ENCODE measurements around the gene COL2A1.

COL2A1 gene

DNA sequence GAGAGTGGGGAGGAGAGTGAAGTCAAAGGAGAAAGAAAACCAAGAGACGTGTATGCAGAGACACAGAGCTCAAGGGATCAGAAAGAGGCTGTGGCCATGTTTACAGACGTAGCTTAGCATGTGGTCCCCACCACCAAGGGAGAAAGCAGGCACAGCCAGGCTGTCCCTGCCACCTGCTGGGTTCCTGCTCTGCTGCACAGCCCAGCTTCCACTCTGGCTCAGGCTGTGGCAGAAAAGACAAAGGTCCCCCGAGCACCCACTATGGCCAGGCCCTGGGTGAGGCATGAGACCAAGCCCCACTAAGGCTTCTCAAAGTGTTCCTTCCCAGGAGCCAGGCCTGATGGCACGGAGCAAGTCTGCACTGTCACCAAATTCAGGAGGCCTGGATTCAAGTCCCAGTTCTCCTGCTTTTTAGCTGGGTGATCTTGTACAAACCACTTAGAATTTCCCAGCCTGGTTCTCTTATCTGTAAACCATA lies 25.9 kb upstream of the COL2A1 start:
- DNase-seq (ENCODE audit: low spot score): no peak

DNA sequence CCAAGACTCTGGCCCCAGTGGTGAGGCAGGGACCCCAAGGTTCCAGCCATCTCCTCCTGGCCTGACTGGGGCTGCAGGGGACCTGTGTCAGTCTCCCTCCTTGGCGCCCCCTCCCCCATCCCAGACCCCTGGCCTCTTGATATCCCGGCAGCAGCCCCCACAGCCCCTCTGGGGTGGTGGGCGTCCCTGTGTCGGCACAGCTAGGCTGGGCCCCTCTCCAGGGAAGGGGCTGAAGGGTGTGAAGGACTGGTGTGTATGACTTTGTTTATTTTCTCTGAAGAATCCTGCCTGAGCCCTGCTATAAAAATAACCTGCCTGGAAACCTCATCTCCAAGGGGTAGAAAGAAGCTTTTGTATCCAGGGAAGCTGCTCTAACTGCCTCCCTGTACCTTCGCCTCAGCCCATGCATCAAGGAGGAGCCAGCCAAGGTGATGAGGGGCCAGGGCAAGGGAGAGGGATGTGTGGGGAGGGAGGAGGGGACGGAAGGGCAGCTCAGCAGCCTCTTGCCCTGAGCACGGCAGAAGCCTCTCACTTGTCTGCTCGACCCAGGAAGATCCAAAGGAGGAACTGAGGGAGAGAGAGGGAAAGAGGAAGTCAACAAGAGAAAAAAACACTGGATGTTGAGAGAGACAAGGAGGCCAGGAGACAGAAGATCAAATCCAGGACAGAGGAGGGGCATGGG lies 25.4 kb upstream of the COL2A1 start:
- DNase-seq (ENCODE audit: low spot score): no peak

DNA sequence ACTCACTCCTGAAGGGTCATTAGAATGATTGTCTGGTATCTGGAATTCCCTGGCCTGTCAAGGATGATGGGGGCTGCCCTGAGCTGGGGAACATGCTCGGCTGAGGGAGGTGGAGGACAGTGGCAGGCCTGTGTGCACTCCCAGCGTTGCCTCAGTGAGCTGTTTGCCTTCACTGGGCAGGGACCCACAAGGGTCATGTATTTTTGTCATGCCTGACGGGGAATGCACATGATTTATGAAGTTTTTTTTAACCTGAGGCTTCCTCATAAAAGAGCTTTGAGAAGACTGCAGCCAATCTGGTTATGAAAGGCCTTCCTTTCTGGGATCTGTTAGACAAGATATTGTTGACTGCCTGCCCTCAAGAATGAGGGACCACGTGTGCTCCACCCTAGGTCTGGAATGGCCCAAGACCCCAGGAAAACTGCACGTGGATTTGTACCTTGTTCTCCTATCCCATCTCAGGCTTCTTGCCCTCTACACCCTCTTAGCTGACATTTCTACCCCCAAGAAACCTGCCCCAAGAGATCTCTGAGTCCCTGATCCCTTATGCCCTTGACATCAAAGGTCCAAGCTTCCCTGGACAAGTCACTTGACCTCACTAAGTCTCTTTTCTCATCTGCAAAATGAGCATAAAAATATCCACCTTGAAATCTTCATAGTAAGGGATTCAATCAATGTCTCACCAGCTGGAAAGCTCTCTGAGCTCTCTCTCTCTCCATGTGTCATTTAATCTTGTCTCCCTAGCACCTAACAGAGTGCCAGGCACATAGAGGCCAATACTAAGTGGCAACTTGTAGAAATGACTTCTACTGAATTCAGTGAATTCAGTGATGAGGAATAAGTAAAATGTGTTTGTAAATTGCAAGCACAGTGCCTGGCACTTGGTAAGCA lies 24.5 kb upstream of the COL2A1 start:
- no peak for DNase-seq (ENCODE audit: low spot score)

DNA sequence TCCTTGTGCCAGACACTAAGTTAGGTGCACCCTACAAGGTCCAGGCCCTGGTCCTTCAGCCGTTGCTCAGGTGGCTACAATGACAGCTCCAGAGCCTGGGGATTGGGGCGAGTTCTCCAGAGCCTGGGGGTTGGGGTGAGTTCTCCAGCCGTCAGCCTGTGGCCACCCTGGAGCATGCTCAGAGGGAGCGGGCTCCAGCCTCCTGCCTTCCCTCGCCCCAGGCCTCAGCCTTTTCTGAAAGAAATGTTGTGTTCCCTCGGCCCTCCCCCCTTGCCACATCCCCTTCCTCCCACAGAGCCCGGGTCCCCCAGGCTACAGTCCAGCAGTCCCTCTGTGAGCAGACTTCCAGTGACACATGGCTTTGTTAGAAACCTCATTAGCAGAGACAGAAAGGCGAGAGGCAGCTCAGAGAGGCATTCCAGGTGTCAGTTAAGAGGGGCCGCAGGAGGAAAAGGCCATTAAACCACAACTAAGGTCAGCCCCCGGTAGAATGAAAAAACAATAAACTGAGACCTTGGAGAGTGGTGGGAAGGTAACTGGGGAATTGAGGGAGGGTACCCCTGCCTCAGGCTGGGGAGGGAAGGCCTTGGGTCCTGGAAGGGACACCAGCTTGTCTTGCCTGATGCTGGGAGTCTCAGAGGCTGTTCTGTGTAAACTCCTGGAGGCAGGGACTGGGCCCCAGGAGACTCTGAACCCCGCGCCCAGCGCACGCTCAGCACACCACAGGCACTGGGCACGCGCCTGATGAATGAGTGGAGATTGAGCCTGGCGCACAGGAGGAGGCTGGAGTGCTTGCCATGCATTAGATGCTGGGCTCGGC lies 23.1 kb upstream of the COL2A1 start:
- DNase-seq (ENCODE audit: low spot score): no peak

DNA sequence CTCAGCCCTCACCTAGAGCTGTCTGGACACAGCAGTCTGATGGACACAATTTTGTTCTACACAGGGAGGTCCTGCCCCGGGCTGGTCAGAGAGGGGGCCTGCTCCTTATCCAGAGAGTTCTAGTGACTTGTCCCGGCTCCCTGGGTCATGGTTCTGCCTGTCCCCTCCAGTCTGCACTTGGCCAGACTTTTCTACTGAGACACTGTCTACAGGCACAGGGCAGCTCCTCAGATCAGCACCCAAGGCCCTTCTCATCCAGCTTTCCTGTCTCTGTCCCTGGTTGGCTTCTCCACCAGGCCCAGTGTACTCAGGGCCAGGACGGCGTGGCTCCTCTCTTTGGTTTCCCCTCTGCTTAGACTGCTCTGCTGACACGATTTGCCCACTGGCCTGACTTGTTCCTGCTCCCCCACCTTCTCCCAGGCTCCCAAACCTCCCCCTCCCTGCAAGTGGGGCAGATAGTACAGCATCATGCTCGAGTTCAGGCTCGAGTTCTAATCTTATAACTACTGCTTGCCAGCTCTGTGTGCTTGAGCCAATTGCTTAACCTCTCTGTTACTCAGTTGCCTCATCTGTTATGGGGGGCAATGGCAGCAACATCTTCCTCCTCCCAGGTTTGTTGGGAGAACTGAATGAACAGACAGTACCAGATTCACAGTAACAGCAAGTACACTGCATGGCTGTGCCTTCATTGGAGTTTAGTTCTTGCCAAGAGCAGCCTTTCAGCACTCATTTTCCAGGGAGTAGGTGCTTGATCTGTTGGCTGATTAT lies 22.0 kb upstream of the COL2A1 start:
- DNase-seq (ENCODE audit: low spot score): no peak

DNA sequence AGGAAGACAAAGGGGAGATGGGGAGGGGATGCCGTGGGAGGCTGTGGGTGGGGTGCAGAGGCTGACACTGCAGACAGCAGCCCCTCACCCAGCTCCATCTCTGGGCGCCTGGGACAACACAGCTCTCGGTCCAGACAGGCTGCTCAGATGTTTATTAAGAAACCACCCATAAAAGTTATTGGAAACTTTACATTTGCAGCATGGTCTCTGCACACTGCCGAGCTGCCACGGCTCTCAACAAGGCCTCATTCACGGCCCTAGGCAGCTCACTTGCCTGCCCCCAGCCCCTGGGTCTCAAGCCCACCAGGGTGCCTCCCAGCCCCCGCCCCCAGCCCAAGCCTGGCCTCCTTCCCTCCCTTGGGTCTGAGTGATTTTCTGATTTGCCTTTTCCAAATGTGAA lies 21.0 kb upstream of the COL2A1 start:
- no peak for DNase-seq (ENCODE audit: low spot score)

DNA sequence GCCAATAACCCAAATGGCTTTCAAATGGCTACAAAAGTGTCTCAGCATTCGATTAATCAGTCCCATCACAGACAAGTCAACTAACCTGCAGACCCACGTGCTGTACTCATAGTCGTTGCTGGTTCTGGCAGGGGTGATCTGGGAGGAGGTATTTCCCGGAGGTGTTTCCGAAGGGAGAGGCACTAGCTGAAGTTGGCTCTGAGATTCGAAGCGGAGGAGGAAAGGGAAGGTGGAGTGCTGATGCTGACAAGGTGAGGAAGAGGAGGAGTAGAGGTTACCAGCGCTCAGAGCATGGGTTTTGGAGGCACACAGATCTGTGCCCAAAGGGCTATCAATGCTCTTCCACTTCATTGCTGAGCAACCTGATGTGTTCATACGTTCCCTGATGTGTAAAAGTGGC lies 20.5 kb upstream of the COL2A1 start:
- DNase-seq (ENCODE audit: low spot score): no peak

DNA sequence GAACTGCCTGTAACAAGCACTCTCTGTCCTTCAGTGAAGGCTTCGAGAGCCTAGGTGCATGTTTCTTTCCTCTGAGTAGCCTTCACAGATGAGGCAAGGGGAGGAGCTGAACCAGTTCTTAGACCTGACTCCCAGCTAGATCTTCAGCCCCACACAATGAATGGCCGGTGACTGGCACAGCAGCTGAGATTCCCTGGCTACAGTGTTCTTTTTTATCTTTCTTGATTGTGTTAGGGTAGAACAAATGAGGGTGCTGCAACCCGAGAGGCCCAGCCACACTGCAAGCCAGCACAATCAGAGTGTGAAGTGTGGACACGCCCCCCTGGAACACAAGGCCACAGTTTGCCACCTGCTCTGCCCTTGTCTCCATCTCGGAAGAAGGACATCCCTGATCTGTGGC lies 19.1 kb upstream of the COL2A1 start:
- DNase-seq (ENCODE audit: low spot score): no peak

DNA sequence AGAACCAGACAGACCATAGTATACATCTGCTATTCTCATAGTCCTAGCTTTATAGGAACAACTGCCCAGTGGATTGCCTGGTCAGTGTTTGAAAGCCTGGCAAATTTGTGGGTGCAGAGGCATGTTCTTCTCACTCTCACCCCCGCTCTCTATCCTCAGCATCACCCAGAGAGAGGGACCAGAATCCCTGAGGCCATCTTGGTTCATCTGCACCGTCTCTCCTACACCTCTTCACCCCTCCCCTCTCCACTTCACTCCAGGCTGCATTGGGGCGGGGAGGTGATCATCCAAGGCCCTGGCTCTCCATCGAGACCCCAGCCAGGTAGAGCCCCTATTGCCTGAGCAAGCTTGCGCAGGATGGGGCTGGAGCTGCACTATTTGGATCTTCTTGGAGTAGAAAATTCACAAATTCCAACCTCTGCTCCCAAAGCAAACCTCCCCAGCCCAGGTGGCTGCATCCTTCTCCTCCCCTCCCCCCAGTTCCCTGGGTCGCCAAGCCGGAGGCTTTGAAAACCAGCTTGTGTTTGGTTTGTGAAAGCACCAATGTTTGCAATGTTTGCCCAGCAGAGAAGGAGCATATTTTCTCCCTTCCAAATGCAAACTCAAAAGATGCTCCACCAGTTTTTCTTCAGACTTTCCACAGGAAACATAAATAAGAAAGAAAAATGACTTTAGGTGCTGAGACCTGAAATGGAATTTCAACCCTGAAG lies 18.6 kb upstream of the COL2A1 start:
- no peak for DNase-seq (ENCODE audit: low spot score)

DNA sequence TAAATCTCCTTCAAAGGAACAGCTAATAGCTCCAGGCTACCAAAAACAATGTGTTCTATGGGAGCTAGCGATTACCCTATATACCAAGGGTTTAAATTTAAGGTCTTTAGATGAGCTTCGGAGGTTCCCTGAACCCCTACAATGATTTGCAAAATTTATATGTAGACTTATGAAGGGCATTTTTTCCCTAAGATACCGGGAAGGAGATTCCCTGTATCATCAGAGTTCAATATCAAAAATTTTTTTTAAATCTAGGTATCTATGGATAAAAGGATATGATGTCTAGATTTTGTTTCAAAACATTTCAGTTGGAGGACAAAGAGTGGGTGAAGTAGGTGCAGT lies 17.9 kb upstream of the COL2A1 start:
- no peak for DNase-seq (ENCODE audit: low spot score)

DNA sequence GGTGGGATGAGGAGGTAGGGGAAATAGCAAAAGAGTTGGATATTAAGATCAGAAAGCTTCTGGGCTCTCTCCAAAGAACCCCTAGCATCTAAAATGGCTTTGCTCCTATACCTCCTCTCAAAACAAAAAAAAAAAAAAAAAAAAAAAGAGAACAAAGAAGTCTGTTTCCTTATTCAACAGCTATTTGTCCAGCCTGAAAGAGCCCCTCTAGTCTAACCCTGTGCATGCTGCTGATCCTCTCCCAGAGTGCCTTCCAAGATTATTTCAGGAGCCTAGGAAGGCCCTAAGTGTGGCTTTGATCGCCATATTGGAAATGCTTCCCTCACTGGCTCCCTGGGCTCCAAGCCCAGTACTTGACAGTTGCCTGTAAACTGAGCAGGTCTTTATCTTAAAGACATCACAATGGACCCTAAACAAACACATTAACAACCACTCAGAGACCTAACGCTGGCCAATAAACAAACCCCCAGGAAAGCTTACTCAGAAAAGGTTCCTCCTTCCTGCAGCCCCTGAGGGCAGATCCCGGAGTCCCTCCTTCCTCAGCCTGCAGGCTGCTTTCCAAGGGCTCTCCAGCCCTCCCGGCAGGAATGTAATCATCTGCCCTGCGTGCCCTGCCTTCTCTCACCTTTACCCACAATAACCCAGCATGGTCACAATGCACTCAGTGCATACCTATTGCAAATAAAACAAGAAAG lies 17.4 kb upstream of the COL2A1 start:
- DNase-seq (ENCODE audit: low spot score): no peak

DNA sequence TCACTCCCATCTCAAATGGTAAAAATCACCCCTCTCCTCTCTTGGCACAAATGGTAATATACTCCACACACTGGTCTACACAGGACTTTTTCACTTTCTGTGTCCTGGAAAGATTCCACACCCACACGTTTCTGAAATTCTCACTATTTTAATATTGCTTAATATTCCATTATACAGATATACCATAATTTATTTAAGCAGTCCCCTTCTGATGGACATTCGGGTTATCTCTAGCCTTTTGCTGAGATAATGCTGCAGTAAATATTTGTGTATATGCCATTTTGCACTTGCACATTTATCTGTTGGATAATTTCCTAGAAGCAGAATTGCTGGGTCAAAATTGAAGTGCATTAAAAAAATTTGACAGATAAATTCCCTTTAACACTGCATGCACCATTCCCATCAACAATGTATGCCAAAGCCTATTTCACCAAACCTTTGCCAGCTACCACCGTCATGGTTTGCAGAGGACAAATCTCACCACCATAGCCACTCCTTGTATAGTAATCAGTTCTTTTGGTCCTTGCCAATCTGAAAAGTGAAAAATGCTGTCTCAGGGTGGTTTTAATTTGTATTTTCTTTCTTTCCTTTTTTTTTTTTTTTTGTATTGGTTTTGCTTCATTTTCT lies 15.5 kb upstream of the COL2A1 start:
- DNase-seq (ENCODE audit: low spot score): no peak

DNA sequence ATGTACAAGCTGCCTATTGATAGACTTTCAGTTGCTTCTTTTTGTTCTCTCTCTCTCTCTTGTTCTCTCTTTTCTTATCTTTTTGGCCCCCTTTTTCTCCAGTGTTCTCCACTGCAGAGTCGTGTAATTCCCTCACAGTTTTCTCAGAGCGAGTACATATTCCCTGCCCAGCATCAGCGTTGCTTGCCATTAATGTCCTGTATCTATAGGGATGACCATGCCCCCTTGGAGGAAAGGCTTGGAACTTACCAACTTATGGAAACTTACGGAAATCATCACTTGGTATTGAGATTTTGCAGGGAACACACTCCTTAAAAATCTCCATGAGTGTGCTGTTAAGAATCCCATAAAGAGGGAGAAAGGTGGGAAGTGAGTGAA lies 14.3 kb upstream of the COL2A1 start:
- DNase-seq (ENCODE audit: low spot score): no peak

DNA sequence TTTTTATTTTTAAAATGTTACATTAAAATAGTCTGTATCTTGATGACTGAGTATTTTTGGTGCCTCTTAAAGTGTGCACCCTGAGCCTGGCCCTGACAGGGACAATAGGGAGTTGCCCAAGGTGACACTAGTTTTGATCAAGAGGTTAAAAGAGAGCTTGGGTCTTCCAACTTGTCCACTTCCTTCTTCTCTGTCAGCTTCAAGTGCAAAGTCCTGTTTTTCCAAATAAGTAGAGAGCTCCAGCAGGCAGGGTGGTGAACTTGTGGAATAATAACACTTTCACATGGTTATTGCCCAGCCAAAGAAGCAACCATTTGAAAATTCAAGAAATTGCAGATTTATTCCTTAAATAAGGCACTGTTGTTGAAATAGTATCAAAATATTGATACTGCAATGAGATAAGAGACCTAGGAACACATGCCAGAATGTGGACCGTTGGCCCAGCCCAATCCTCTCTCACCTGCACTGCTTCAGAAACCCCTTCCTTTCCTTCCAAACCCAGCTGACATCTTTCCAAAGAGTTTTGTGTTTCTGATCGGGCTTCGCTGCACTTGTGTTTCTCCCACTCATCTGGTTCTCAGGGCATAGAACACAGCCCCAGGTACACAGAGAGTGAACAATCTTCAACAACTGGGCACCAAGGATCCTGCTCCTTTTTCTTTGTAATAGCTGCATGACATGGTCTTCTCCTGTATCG lies 13.8 kb upstream of the COL2A1 start:
- no peak for DNase-seq (ENCODE audit: low spot score)

DNA sequence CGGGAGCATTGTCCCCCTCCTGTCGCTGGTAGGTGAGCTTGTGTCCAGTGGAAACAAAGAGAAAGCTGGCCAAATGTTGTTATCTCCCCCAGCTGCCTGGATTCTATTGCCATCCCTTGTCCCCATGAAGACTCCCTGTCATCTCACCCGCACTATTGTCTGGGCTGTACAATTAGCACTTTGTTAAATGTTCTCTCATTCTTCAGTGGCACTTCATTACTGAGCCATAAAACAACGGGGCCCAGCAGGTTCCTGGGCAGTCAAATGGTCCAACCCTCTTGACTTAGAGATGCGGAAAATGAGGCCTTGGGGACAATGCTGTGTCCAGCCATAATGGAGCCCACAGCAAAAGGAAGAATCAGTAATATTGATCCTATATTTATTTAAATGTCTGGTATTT lies 13.2 kb upstream of the COL2A1 start:
- DNase-seq (ENCODE audit: low spot score): no peak

DNA sequence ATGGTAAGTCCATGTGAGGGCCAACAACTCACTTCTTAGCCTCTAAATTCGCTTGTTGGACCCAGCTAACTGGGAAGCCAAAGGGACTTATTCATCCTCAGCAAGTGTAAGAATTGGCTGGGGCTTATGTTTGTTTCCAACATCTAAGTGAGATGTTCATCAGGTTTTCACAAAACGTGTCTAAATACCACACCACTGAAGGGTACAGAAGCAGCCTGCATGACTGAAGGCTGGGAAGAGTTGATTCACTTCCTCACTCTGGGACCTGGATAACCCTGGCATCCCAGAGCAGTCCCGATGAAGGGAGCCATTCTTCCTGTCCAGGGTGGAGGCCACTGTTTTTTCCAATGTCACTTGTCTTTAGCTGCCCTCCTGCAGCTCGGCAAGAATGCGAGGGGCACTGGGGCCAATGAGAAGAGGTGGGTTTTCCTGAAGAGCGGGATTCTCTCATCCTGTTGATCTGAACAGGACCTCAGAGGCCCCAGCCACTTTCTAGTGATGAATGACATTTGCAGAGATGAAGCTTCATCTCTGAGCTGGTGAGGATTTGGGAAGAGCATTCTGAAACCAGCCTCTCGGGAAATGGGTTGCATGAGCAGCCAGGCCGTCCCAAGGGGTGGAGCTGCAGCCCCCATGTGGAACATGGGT lies 12.2 kb upstream of the COL2A1 start:
- DNase-seq (ENCODE audit: low spot score): no peak

DNA sequence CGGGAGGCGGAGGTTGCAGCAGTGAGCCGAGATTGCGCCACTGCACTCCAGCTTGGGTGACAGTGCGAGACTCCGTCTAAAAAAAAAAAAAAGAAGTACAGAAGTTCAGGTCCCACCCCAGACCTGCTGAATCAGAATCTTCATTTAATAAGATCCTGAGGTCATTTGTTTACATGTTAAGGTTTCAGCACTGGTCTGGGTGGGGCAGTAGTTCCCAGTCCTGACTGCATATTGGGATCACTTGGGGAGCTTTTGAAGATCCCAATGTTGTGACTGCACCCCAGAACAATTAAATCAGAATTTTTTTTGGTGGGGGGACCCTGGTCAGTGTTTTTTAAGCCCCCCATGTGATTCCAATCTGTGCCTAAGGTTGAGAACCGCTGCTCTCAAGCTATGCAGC lies 11.7 kb upstream of the COL2A1 start:
- no peak for DNase-seq (ENCODE audit: low spot score)

DNA sequence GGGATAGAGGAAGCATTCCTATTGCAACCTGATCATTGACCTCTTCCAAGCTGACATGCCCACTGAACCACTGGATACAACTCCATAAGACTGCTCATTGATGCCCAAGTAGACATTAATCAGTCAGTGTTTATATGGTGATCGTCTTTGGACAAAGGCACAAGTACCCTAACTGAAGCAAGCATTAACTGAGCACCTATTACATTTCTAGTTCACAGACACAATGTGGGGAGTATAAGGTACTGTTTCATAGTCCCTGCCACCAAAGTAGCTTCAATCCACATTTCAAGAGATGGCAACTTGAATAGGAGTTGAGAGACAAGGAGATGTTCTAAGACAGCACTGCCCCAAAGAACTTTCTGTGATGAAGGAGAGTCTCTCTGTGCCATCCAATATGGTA lies 10.9 kb upstream of the COL2A1 start:
- no peak for DNase-seq (ENCODE audit: low spot score)

DNA sequence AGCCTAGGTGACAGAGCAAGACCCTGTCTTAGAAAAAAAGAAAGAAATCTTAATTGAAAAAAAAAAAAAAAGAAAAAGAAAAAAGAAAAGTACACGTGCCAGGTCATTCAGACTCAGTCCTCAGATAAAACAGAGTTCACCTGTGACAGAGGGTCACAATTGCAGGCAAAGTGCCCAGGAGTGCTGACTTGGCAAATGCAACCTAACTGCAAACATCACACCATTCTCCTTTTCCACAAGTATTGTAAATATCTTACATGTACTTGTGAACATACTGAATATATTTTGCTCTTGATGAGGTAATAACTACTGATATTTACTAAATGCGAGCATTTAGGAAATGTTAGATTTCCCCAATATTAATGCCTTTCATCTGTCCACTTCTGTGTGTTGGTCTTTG lies 9.0 kb upstream of the COL2A1 start:
- no peak for DNase-seq (ENCODE audit: low spot score)

Measured in AG20443 (cell line).